NCI-H2196 (cell line): ENCODE results near the gene INPP4A.
A peak's percentile ranks its signal among the peaks of the same experiment; 100 is the strongest.
"Not testable (repeated sequence)": the region's sequence is repeated elsewhere in the genome, so short reads cannot be mapped to it uniquely, and the experiment has no call there.

Experiments used
- DNase-seq: peaks from one replicate; lab custom pipeline; 2025; ENCODE audit not compliant: unreplicated experiment; lab: John Stamatoyannopoulos, UW

The INPP4A gene

GRCh38 chr2:98444436-98445176, at the start of gene INPP4A:
TSS of gene INPP4A (plus strand) at chr2:98444858. CDS start at chr2:98520049, 75,191 bp downstream.
- peak; percentile 66 for DNase-seq

DNA sequence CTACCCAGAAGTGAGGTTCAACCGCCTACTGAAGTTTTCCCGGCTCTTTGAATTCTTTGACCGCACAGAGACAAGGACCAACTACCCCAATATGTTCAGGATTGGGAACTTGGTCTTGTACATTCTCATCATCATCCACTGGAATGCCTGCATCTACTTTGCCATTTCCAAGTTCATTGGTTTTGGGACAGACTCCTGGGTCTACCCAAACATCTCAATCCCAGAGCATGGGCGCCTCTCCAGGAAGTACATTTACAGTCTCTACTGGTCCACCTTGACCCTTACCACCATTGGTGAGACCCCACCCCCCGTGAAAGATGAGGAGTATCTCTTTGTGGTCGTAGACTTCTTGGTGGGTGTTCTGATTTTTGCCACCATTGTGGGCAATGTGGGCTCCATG, 48.7 kb upstream of the INPP4A start:
- DNase-seq, result no peak

GRCh38 chr2:98396745-98397355, 47.8 kb upstream of the INPP4A start:
- DNase-seq, result no peak

GRCh38 chr2:98399140-98399539, 45.5 kb upstream of the INPP4A start:
- DNase-seq, result no peak

DNA sequence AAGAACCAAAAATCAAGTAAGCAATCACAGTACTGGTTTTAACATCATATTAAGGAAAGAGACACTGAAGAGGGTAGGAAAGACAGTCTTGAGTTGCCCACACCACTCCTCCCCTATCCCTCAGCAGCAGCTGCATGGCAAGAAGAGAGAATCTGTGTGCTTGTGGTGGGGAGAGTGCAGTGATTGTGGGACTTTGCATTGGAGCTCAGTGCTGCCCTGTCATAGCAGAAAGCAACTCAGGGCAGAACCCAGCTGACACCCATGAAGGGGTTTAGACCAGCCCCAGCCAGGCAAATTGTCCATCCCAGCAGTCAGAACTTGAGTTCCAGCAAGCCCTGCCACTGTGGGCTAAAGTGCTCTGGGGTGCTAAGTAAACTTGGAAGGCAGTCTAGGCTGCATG, 40.8 kb upstream of the INPP4A start:
- no peak for DNase-seq

- DNase-seq, result no peak
Measured at GRCh38 chr2:98404556-98405250, 40.0 kb upstream of the INPP4A start.

DNA sequence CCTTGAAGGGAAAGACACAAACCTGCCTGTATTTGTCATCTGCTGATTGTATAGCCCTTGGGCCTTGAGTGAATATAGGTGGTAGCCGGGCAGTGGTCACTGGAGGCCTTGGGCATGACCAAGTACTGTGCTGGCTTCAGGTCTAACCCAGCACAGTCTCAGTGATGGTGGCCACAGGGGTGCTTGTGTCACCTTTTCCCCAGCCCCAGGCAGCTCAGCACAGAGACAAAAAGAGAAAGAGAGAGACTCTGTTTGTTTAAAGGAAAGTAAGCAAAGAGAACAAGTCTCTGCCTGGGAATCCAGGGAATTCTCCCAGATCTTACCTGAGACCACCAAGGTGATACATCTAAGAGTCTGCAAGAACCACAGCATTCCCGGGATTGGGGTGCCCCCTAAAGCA, 39.4 kb upstream of the INPP4A start:
- DNase-seq, result no peak

DNA sequence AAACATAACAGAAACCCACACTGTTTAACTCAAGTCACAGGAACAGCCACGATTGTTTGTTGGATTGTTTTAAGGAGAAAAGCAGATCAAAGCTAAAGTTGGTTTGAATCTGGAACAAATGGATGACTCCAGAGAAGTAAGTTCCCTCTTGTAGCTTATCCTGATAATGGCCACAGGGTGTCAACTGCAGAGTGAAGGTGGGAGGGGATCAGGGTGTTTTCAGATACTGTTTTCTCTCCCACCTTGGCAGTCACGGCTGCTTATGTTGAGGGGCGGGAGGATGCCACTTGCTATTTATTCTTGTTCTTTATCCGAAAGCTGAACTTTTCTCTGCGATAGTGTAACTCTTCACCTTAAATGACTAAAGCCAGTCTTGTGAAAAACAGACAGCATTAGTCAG, 36.5 kb upstream of the INPP4A start:
- no peak for DNase-seq

GRCh38 chr2:98412751-98413458, 31.8 kb upstream of the INPP4A start:
- DNase-seq, result peak; percentile 72

DNA sequence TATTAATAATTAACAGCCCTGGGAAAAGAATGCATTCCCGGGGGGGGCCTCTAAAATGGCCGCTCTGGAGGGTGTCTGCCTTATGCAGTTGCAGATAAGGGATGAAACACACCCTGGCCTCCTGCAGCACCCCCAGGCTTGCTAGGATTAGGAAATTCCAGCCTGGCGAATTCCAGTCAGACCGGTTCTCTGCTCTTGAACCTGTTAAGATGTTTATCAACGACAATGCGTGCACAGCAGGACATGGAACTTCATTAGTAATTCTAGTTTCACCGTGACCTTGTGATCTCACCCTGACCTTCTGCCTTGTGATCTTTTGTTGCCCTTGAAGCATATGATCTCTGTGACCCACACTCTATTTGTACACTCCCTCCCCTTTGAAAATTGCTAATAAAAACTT, 30.4 kb upstream of the INPP4A start:
- not testable (repeated sequence) for DNase-seq

DNA sequence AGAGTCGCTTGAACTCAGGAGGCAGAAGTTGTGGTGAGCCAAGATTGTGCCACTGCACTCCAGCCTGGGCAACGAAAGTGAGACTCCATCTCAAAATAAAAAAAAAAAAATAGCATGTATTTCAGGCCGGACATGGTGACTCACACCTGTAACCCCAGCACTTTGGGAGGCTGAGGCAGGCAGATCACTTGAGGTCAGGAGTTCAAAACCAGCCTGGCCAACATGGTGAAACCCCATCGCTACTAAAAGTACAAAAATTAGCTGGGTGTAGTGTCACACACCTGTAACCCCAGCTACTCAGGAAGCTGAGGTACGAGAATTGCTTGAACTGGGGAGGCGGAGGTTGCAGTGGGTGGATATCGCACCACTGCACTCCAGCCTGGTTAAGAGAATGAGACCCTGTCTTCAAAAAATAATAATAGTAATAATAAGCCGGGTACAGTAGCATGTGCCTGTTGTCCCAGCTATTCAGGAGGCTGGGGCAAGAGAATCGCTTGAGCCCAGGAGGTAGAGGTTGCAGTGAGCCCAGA, 28.9 kb upstream of the INPP4A start:
- not testable (repeated sequence) for DNase-seq

- DNase-seq, result no peak
Measured at GRCh38 chr2:98416383-98417159, 28.1 kb upstream of the INPP4A start.

DNA sequence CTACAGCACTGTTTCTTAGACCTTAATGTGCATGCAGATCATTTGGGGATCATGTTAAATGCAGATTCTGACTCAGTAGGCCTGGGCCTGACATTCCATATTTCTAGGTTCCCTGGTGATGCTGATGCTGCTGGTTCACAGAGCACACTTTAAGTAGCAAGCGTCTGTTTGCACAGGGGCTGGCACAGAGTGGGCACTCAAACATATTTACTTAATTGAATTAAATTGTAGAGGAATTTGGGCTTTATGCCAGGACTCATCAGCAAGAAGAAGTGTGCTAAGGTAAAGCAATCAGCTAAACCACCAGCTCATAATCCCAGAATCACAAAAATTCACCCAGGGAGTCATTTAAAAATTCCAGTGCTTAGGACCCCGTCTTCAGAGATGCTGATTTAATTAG, 25.1 kb upstream of the INPP4A start:
- DNase-seq, result no peak

GRCh38 chr2:98419977-98420725, 24.5 kb upstream of the INPP4A start:
- DNase-seq, result no peak

GRCh38 chr2:98422449-98422848, 22.2 kb upstream of the INPP4A start:
- DNase-seq, result no peak

DNA sequence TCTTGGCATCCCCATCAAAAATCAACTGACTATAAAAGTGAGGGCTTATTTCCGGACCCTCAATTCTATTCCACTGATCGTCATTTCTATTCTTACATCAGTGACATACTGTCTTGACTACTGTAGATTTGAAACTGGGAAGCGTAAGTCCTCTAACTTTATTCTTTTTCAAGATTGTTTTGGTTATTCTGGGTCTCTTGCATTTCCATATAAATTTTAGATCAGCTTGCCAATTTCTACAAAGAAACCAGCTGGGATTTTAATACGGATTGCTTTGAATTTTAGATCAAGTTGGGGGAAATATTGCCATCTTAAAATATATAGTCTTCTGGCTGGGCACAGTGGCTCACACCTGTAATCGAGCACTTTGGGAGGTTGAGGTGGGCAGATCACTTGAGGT, 17.9 kb upstream of the INPP4A start:
- DNase-seq, result no peak

GRCh38 chr2:98432145-98432544, 12.5 kb upstream of the INPP4A start:
- no peak for DNase-seq

- no peak for DNase-seq
Measured at GRCh38 chr2:98433363-98433964, 11.2 kb upstream of the INPP4A start.

DNA sequence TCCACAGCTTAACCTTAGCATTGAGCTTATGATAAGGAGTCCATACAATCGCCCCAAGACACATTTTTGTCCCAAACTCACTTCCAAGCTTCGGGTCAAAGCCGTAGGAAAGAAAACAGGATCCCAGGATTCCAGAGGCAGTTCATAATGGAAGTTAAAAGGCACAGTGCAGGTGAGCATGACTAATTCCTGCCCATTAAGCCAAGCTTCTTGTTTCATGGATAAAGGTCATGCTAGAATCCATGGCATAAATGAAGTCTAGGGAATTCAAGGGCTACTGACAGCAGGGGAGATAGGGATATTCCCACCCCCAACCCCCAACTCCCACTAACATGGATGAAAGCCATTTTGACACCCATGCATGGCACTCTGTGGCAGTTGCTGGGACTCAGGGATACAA, 10.2 kb upstream of the INPP4A start:
- DNase-seq, result no peak
